ENCODE results near the gene ARID2. TPM values are rescaled to one million over a fixed set of nuclear protein-coding genes. Genes with fewer than 3 reads are reported as not detected.

ARID2 gene, protein sequence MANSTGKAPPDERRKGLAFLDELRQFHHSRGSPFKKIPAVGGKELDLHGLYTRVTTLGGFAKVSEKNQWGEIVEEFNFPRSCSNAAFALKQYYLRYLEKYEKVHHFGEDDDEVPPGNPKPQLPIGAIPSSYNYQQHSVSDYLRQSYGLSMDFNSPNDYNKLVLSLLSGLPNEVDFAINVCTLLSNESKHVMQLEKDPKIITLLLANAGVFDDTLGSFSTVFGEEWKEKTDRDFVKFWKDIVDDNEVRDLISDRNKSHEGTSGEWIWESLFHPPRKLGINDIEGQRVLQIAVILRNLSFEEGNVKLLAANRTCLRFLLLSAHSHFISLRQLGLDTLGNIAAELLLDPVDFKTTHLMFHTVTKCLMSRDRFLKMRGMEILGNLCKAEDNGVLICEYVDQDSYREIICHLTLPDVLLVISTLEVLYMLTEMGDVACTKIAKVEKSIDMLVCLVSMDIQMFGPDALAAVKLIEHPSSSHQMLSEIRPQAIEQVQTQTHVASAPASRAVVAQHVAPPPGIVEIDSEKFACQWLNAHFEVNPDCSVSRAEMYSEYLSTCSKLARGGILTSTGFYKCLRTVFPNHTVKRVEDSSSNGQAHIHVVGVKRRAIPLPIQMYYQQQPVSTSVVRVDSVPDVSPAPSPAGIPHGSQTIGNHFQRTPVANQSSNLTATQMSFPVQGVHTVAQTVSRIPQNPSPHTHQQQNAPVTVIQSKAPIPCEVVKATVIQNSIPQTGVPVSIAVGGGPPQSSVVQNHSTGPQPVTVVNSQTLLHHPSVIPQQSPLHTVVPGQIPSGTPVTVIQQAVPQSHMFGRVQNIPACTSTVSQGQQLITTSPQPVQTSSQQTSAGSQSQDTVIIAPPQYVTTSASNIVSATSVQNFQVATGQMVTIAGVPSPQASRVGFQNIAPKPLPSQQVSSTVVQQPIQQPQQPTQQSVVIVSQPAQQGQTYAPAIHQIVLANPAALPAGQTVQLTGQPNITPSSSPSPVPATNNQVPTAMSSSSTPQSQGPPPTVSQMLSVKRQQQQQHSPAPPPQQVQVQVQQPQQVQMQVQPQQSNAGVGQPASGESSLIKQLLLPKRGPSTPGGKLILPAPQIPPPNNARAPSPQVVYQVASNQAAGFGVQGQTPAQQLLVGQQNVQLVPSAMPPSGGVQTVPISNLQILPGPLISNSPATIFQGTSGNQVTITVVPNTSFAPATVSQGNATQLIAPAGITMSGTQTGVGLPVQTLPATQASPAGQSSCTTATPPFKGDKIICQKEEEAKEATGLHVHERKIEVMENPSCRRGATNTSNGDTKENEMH (N-terminal part only)
- polyA plus RNA-seq (20.6 and 23.0 TPM in 2 replicates), polyA minus RNA-seq (104 and 120 TPM in 2 replicates)

DNA sequence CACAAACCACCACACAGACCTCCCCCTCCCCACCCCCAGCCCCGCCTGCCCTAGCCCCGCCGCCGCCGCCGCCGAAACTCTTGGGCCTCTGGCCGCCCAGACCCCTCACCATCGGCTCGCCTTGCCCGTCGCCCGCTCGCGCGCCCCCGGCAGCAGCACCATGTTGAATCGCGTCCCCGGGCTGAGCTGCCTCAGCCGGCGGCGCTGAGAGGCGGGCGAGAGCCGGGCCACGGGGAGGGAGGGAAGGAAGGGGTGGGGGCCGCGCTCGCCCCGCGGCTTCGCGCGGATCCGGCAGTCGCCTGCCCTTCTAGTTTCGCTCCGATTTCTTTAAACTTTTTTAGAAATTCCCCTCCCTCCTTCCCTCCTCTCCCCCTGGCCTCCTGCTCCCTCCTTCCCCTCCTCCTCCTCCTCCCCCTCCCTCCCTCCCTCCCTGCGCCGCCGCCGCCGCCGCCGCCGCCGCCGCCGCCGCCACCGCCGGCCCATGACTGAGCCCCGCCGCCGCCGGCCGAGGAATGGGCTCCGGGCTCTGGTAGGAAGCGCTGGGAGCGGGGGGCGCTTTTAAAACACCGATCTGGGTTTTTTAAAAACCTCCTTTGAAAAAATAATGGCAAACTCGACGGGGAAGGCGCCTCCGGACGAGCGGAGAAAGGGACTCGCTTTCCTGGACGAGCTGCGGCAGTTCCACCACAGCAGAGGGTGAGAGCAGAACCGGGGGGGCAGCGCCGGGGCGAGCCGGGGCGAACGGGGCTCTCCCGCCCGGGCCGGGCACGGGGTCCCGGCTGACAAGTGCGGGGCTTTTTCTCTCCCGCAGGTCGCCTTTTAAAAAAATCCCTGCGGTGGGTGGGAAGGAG, at the start of gene ARID2:
ARID2 (plus strand) TSS at position 474 of the 851 bp plus-strand sequence; CDS start at position 605, 131 bp downstream.
- H3K27ac ChIP-seq (ENCODE audit: low read length), result peak within 1 kb of the TSS; percentile 97
- H3K4me3 ChIP-seq (ENCODE audit: low read length), result peak within 1 kb of the TSS; percentile 92
- TF ChIP-seq RAD21 (conservative IDR thresholded peaks at IDR 0.05), result no peak
- TF ChIP-seq, protein P1, sequence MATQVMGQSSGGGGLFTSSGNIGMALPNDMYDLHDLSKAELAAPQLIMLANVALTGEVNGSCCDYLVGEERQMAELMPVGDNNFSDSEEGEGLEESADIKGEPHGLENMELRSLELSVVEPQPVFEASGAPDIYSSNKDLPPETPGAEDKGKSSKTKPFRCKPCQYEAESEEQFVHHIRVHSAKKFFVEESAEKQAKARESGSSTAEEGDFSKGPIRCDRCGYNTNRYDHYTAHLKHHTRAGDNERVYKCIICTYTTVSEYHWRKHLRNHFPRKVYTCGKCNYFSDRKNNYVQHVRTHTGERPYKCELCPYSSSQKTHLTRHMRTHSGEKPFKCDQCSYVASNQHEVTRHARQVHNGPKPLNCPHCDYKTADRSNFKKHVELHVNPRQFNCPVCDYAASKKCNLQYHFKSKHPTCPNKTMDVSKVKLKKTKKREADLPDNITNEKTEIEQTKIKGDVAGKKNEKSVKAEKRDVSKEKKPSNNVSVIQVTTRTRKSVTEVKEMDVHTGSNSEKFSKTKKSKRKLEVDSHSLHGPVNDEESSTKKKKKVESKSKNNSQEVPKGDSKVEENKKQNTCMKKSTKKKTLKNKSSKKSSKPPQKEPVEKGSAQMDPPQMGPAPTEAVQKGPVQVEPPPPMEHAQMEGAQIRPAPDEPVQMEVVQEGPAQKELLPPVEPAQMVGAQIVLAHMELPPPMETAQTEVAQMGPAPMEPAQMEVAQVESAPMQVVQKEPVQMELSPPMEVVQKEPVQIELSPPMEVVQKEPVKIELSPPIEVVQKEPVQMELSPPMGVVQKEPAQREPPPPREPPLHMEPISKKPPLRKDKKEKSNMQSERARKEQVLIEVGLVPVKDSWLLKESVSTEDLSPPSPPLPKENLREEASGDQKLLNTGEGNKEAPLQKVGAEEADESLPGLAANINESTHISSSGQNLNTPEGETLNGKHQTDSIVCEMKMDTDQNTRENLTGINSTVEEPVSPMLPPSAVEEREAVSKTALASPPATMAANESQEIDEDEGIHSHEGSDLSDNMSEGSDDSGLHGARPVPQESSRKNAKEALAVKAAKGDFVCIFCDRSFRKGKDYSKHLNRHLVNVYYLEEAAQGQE (IDR thresholded peaks at IDR 0.05; ENCODE audit: borderline replicate concordance), result peak; percentile 57
- TF ChIP-seq TAF1 (IDR thresholded peaks at IDR 0.05; ENCODE audit: low read depth), result peak; percentile 48
- no peak for TF ChIP-seq EP300 (conservative IDR thresholded peaks at IDR 0.05; ENCODE audit: poor library complexity, severe bottlenecking)
- TF ChIP-seq EZH2 (IDR thresholded peaks at IDR 0.05; ENCODE audit: borderline replicate concordance, insufficient read depth, low read length, poor library complexity, severe bottlenecking), result no peak
- no peaks in the 10 kb centered on the region for H3K36me3 ChIP-seq (ENCODE audit: insufficient read depth, low read length)
- peak within 1 kb of the TSS; percentile 96 for H3K4me2 ChIP-seq (ENCODE audit: low read length)
- no peaks in the 10 kb centered on the region for H4K20me1 ChIP-seq (ENCODE audit: insufficient read depth)
- peak within 1 kb of the TSS; percentile 95 for H3K9ac ChIP-seq (ENCODE audit: low read length)
- no peaks in the 10 kb centered on the region for H3K27me3 ChIP-seq (ENCODE audit: insufficient read depth, low read depth, low read length)
- peaks cover 62% of the 10 kb centered on the region for H3K79me2 ChIP-seq (replicated peaks; ENCODE audit: insufficient read depth, low read length)
- H3K9me3 ChIP-seq (ENCODE audit: low read length), result no peaks in the 10 kb centered on the region
- H2AFZ ChIP-seq (ENCODE audit: low read depth, low read length), result peak within 1 kb of the TSS; percentile 53
- no peaks in the 10 kb centered on the region for H3K9me2 ChIP-seq (ENCODE audit: insufficient read depth, low read length)
- peaks cover 9% of the 10 kb centered on the region for H3F3A ChIP-seq (ENCODE audit: insufficient read depth, low read length, poor library complexity, severe bottlenecking)

DNA sequence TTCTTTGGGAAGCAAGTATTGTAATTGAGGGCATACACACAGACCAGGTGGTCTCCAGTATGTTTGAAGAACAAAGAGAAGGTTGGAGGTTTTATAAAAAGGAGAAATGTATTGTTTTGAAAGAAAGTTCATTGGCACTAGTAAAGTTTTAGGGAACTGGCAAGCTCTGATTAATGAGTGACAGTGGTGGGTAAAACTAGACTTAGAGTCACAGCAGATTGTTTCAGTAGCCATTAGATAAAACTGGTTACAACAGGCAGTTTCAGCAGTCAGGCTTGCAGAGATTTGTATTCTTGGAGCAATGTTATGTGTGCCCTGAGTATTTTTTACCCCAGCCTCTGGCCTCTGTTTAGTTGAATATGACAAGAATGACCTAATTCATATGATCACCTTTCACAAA, 49.1 kb upstream of the ARID2 start:
- Histone ChIP-seq H3K27me3 (ENCODE audit: insufficient read depth, low read depth, low read length) (no peaks in the 10 kb centered on the region), H3F3A (ENCODE audit: insufficient read depth, low read length, poor library complexity, severe bottlenecking) (no peaks in the 10 kb centered on the region), H3K9ac (ENCODE audit: low read length) (no peak overlapping the region), H3K79me2 (replicated peaks; ENCODE audit: insufficient read depth, low read length) (no peaks in the 10 kb centered on the region), H3K9me2 (ENCODE audit: insufficient read depth, low read length) (no peaks in the 10 kb centered on the region), H3K4me3 (ENCODE audit: low read length) (no peak overlapping the region), H4K20me1 (ENCODE audit: insufficient read depth) (no peaks in the 10 kb centered on the region), H3K27ac (ENCODE audit: low read length) (no peak overlapping the region), H3K4me2 (ENCODE audit: low read length) (no peak overlapping the region), H2AFZ (ENCODE audit: low read depth, low read length) (no peak overlapping the region), H3K9me3 (ENCODE audit: low read length) (no peaks in the 10 kb centered on the region), H3K36me3 (ENCODE audit: insufficient read depth, low read length) (no peaks in the 10 kb centered on the region)
- TF ChIP-seq RAD21 (conservative IDR thresholded peaks at IDR 0.05), result no peak
- TF ChIP-seq, protein P1 (IDR thresholded peaks at IDR 0.05; ENCODE audit: borderline replicate concordance), result no peak
- TF ChIP-seq POLR2AphosphoS5 (IDR thresholded peaks at IDR 0.05), result no peak
- TF ChIP-seq EZH2 (IDR thresholded peaks at IDR 0.05; ENCODE audit: borderline replicate concordance, insufficient read depth, low read length, poor library complexity, severe bottlenecking), result no peak
- no peak for TF ChIP-seq SMC3 (conservative IDR thresholded peaks at IDR 0.05; ENCODE audit: poor library complexity)
- TF ChIP-seq, protein P2, sequence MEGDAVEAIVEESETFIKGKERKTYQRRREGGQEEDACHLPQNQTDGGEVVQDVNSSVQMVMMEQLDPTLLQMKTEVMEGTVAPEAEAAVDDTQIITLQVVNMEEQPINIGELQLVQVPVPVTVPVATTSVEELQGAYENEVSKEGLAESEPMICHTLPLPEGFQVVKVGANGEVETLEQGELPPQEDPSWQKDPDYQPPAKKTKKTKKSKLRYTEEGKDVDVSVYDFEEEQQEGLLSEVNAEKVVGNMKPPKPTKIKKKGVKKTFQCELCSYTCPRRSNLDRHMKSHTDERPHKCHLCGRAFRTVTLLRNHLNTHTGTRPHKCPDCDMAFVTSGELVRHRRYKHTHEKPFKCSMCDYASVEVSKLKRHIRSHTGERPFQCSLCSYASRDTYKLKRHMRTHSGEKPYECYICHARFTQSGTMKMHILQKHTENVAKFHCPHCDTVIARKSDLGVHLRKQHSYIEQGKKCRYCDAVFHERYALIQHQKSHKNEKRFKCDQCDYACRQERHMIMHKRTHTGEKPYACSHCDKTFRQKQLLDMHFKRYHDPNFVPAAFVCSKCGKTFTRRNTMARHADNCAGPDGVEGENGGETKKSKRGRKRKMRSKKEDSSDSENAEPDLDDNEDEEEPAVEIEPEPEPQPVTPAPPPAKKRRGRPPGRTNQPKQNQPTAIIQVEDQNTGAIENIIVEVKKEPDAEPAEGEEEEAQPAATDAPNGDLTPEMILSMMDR (IDR thresholded peaks at IDR 0.05; ENCODE audit: poor library complexity, severe bottlenecking), result no peak
- TF ChIP-seq TAF1 (IDR thresholded peaks at IDR 0.05; ENCODE audit: low read depth), result no peak
- TF ChIP-seq MXI1 (conservative IDR thresholded peaks at IDR 0.05; ENCODE audit: poor library complexity, severe bottlenecking), result no peak
- TF ChIP-seq EP300 (conservative IDR thresholded peaks at IDR 0.05; ENCODE audit: poor library complexity, severe bottlenecking), result no peak

Data from neural cell (in vitro differentiated cells).